H1 (cell line): Measurements from ENCODE around the gene SHPK. TPM values are rescaled to one million over a fixed set of nuclear protein-coding genes. Genes with fewer than 3 reads are reported as not detected.

Experiments used
- CTCF ChIA-PET: fragments of 300-600 bp; sonication (Branson Sonifier 250); formaldehyde crosslinking; loops from one replicate; lab custom pipeline; 2021; ENCODE audit not compliant: partially characterized antibody; lab: Charles Lee
- POLR2A ChIA-PET: fragments of 300-600 bp; sonication (Branson Sonifier 250); formaldehyde crosslinking; loops from one replicate; lab custom pipeline; 2021; ENCODE audit warnings: inconsistent platforms; ENCODE audit not compliant: partially characterized antibody; lab: Charles Lee
- DNase-seq, 2 experiments: peaks; one replicate each; pipeline versions ENCODE4 v3.0.0 to v3.0.0-alpha.2; 2010 to 2022; ENCODE audit warnings: low spot score in 2 of 2, low read depth in 1 of 2, mixed read lengths in 1 of 2
- FAIRE-seq: peaks from 2 replicates; lab custom pipeline; 2011; peaks lifted over from hg19 to GRCh38; lab: Jason Lieb, UNC
- H2AFZ ChIP-seq: 2 replicates; pipeline ENCODE4 v1.8.1; 2012; ENCODE audit warnings: low read length, inconsistent platforms
- H2AK5ac ChIP-seq: 2 replicates; pipeline ENCODE4 v1.6.1; 2013; ENCODE audit warnings: low read depth, low read length
- H2BK120ac ChIP-seq: replicated peaks from 2 replicates; pipeline ENCODE3; 2013; ENCODE audit warnings: low read depth, low read length, inconsistent platforms
- H2BK12ac ChIP-seq: 2 replicates; pipeline ENCODE4 v1.6.1; 2013; ENCODE audit warnings: low read depth, low read length
- H2BK15ac ChIP-seq: 2 replicates; pipeline ENCODE4 v1.6.1; 2013; ENCODE audit warnings: low read length
- H2BK20ac ChIP-seq: 2 replicates; pipeline ENCODE4 v1.6.1; 2013; ENCODE audit warnings: low read length
- H2BK5ac ChIP-seq: 2 replicates; pipeline ENCODE4 v1.6.1; 2013; ENCODE audit warnings: low read depth, low read length
- H3K14ac ChIP-seq: 2 replicates; pipeline ENCODE4 v1.6.1; 2013; ENCODE audit warnings: inconsistent platforms; ENCODE audit not compliant: insufficient read length
- H3K18ac ChIP-seq: 2 replicates; pipeline ENCODE4 v1.6.1; 2013; ENCODE audit warnings: low read length; ENCODE audit errors: extremely low read depth
- H3K23ac ChIP-seq: 2 replicates; pipeline ENCODE4 v1.6.1; 2013; ENCODE audit warnings: inconsistent platforms; ENCODE audit not compliant: insufficient read length
- H3K23me2 ChIP-seq: 2 replicates; pipeline ENCODE4 v1.6.1; 2013; ENCODE audit warnings: low read depth, low read length
- H3K27ac ChIP-seq: 2 replicates; pipeline ENCODE4 v1.6.1; 2011; ENCODE audit warnings: low read depth, low read length, inconsistent platforms
- H3K27me3 ChIP-seq, 4 experiments: replicated peaks in 1 of 4; 1 replicate in 1 of 4; 2 replicates in 3 of 4; pipeline versions ENCODE4 v1.6.1 to v1.8.1; 2011 to 2013; ENCODE audit warnings: low read length in 3 of 4, mild to moderate bottlenecking in 3 of 4, inconsistent platforms in 2 of 4, mixed read lengths in 2 of 4, moderate library complexity in 1 of 4; ENCODE audit not compliant: control insufficient read depth in 3 of 4, insufficient read depth in 3 of 4; ENCODE audit errors: extremely low read depth in 1 of 4
- H3K36me3 ChIP-seq, 4 experiments: 2 replicates each; pipeline versions ENCODE4 v1.6.1 to v1.8.1; 2011 to 2013; ENCODE audit warnings: mild to moderate bottlenecking in 4 of 4, low read length in 3 of 4, moderate library complexity in 2 of 4, control low read depth in 1 of 4, inconsistent platforms in 1 of 4; ENCODE audit not compliant: insufficient read depth in 4 of 4, control insufficient read depth in 2 of 4
- H3K4ac ChIP-seq: replicated peaks from 2 replicates; pipeline ENCODE3; 2013; ENCODE audit warnings: low read length, low read depth, mixed read lengths, inconsistent platforms; ENCODE audit not compliant: insufficient read length
- H3K4me1 ChIP-seq, 4 experiments: replicated peaks in 1 of 4; 1 replicate in 1 of 4; 2 replicates in 3 of 4; pipeline versions ENCODE4 v1.6.1 to v1.8.1; 2011 to 2013; ENCODE audit warnings: low read length in 3 of 4, inconsistent platforms in 2 of 4, mixed read lengths in 1 of 4; ENCODE audit not compliant: insufficient read depth in 4 of 4, control insufficient read depth in 3 of 4
- H3K4me2 ChIP-seq, 2 experiments: 2 replicates each; pipeline versions ENCODE4 v1.6.1 to v1.8.1; 2011 to 2013; ENCODE audit warnings: low read depth in 2 of 2, low read length in 2 of 2, control low read depth in 1 of 2, inconsistent platforms in 1 of 2, mild to moderate bottlenecking in 1 of 2; ENCODE audit not compliant: insufficient read depth in 1 of 2
- H3K4me3 ChIP-seq, 4 experiments: fragments of 200-600, 300-600 bp in 1 of 4; sonication (generic), shearing (Covaris generic), sonication (Bioruptor Twin) in 1 of 4; 2 replicates each; pipeline versions ENCODE4 v1.5.1 to v1.8.1; 2011 to 2016; ENCODE audit warnings: low read length in 4 of 4, low read depth in 3 of 4, control low read depth in 2 of 4, inconsistent platforms in 2 of 4, mild to moderate bottlenecking in 2 of 4, mixed read lengths in 1 of 4, moderate library complexity in 1 of 4; ENCODE audit not compliant: insufficient read depth in 2 of 4; ENCODE audit errors: extremely low read depth in 1 of 4
- H3K56ac ChIP-seq: replicated peaks from 2 replicates; pipeline ENCODE3; 2013; ENCODE audit warnings: low read depth, mild to moderate bottlenecking, mixed read lengths, low read length, inconsistent platforms; ENCODE audit not compliant: insufficient read length
- H3K79me1 ChIP-seq: 2 replicates; pipeline ENCODE4 v1.6.1; 2013; ENCODE audit warnings: low read depth, low read length, control low read depth
- H3K79me2 ChIP-seq, 2 experiments: 2 replicates each; pipeline versions ENCODE4 v1.6.1 to v1.8.1; 2012 to 2013; ENCODE audit warnings: low read length in 2 of 2, mild to moderate bottlenecking in 2 of 2, inconsistent platforms in 1 of 2; ENCODE audit not compliant: insufficient read depth in 2 of 2, control insufficient read depth in 1 of 2
- H3K9ac ChIP-seq, 4 experiments: replicated peaks in 1 of 4; 1 replicate in 1 of 4; 2 replicates in 3 of 4; pipeline versions ENCODE4 v1.6.1 to v1.8.1; 2011 to 2013; ENCODE audit warnings: low read depth in 3 of 4, low read length in 3 of 4, control low read depth in 2 of 4, mild to moderate bottlenecking in 2 of 4, moderate library complexity in 2 of 4, inconsistent platforms in 1 of 4; ENCODE audit errors: extremely low read depth in 1 of 4
- H3K9me3 ChIP-seq, 2 experiments: 2 replicates each; pipeline versions ENCODE4 v1.6.1 to v1.8.1; 2012 to 2013; ENCODE audit warnings: mild to moderate bottlenecking in 2 of 2, moderate library complexity in 2 of 2, control low read depth in 1 of 2, inconsistent platforms in 1 of 2, low read depth in 1 of 2, low read length in 1 of 2, mixed read lengths in 1 of 2; ENCODE audit not compliant: insufficient read depth in 2 of 2
- H4K20me1 ChIP-seq, 2 experiments: replicated peaks in 1 of 2; 2 replicates each; pipeline versions ENCODE3 to v1.8.1; 2011 to 2013; ENCODE audit warnings: inconsistent platforms in 2 of 2, low read length in 2 of 2, mild to moderate bottlenecking in 1 of 2; ENCODE audit not compliant: insufficient read depth in 2 of 2, control insufficient read depth in 1 of 2
- H4K5ac ChIP-seq: 2 replicates; pipeline ENCODE4 v1.6.1; 2013; ENCODE audit warnings: low read length, low read depth, mixed read lengths, inconsistent platforms; ENCODE audit not compliant: insufficient read length
- H4K8ac ChIP-seq: 2 replicates; pipeline ENCODE4 v1.8.0; 2013; ENCODE audit warnings: mild to moderate bottlenecking, moderate library complexity, low read length, inconsistent platforms; ENCODE audit not compliant: insufficient read depth; ENCODE audit errors: extremely low read depth
- H4K91ac ChIP-seq: replicated peaks from 2 replicates; pipeline ENCODE3; 2013; ENCODE audit warnings: low read length, mixed read lengths, inconsistent platforms; ENCODE audit not compliant: insufficient read length
- BCL11A ChIP-seq, 2 experiments: IDR thresholded peaks; one replicate each; pipeline ENCODE4 v1.6.1; 2011; ENCODE audit warnings: low read depth in 2 of 2, low read length in 2 of 2, mild to moderate bottlenecking in 2 of 2
- KDM5A ChIP-seq: fragments of 200-600 bp; IDR thresholded peaks from 2 replicates; pipeline ENCODE4 v1.7.1; 2012; ENCODE audit warnings: mild to moderate bottlenecking, low read length, inconsistent platforms, mixed read lengths
- WGBS, 2 experiments: shearing (Covaris generic) in 1 of 2; methylation state at CpG; one replicate each; pipeline versions ENCODE4 v1.1.6 to v1.1.7; 2013 to 2015; ENCODE audit warnings: low lambda C conversion rate in 2 of 2, mixed read lengths in 2 of 2, inconsistent platforms in 1 of 2, low coverage in 1 of 2, missing lambda C conversion rate in 1 of 2; ENCODE audit not compliant: insufficient replicate concordance in 2 of 2, insufficient coverage in 1 of 2, insufficient read length in 1 of 2; ENCODE audit errors: extremely low coverage in 1 of 2, missing lambda C conversion rate in 1 of 2; 5-methylcytosine and 5-hydroxymethylcytosine counted together
- polyA plus RNA-seq, 7 experiments: library from polyadenylated mRNA; depleted of rRNA in 3 of 7; stranded (reverse) in 5 of 7; unstranded in 2 of 7; fragments of >200 nt in 5 of 7; fragments of 200-250 nt in 2 of 7; gene quantifications; 1 replicate in 5 of 7; 2 replicates in 1 of 7; 4 replicates in 1 of 7; pipeline versions ENCODE4 v1.2.1 to v1.2.3, GENCODE V29; 2011 to 2013; ENCODE audit warnings: missing spikeins in 2 of 7, mixed read lengths in 2 of 7
- total RNA-seq: library from RNA; stranded (reverse); fragmentation: NEBNext Ultra II Directional; extraction: Animal tissue kit (Norgen Biotek cat#: 25700); gene quantifications from 2 replicates; pipeline ENCODE4 v1.2.1, GENCODE V29; 2021

The SHPK gene
- total and polyA plus RNA-seq, 2 of the 8 experiments (the other 6 are each of a cell fraction or from before 2014, with no cell fraction given), result 28.6 to 36.7 TPM

DNA sequence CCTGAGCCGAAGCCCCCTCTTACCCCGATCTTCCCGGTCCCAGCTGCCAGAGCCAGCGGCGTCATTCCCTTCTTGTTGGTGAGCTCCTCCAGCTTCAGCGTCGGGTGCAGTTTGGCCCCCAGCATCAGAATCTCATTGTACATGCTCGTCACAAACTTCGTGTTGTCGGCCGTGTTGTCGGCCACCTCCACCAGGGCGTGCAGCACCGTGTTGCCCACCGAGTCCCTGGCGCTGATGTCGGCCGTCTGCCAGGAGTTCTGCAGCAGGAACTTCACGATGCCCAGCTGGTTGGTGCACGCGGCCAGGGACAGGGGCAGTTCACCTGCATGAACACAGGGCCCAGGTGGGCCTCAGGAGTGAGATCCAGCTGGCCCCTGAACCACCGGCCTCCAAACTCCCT lies 46.3 kb downstream of the SHPK start:
- Histone ChIP-seq H4K91ac (no peak overlapping the region), H3K23me2 (no peaks in the 10 kb centered on the region), H3K4me3 (no peak overlapping the region), H2BK12ac (no peak overlapping the region), H3K18ac (no peak overlapping the region), H3K23ac (no peak overlapping the region), H3K79me1 (no peaks in the 10 kb centered on the region), H3K4me2 (no peak overlapping the region), H2AFZ (no peak overlapping the region), H2BK20ac (no peak overlapping the region), H2BK120ac (no peak overlapping the region), H3K14ac (no peak overlapping the region), H3K4ac (no peak overlapping the region), H3K27ac (no peak overlapping the region), H3K36me3 (peaks cover 0 to 3% (median 3%) of the 10 kb centered on the region in 4 experiments; a peak in 4 of 8 replicates), H4K20me1 (no peaks in the 10 kb centered on the region), H3K9me3 (no peaks in the 10 kb centered on the region), H2BK5ac (no peak overlapping the region), H3K79me2 (no peaks in the 10 kb centered on the region), H4K8ac (no peak overlapping the region), H4K5ac (no peak overlapping the region), H3K4me1 (no peaks in the 10 kb centered on the region; a peak in 1 of 7 replicates), H2BK15ac (no peak overlapping the region), H3K56ac (no peak overlapping the region), H3K9ac (no peak overlapping the region), H2AK5ac (no peak overlapping the region), H3K27me3 (no peaks in the 10 kb centered on the region)
- 97% methylated on average over 22 of the region's 22 CpGs; no CpG with 5 or more reads in 1 of the 2 experiments for WGBS, 2 experiments
- POLR2A ChIA-PET, result no interaction called here
- FAIRE-seq (no peak), DNase-seq (no peak)
- no peak for TF ChIP-seq BCL11A (IDR thresholded peaks at IDR 0.05; ENCODE audit: low read depth in 2 of 2, low read length in 2 of 2)
- TF ChIP-seq KDM5A, result no peak
- CTCF ChIA-PET, result interaction anchor here (0.8 to 1.1 kb wide), 3 partner anchors 13 to 46 kb away, joined by 3 to 5 read pairs (median 3); partner anchors contain the start of genes CTNS and SHPK
